NCI-H2171 treated with DMSO at 0.1 percent for 48 hours (cell line): ENCODE data around the gene FAT3.

Source experiments
- DNase-seq: peaks from one replicate; lab custom pipeline; 2025; lab: John Stamatoyannopoulos, UW

Gene FAT3

GRCh38 chr11:92224407-92225124, at the start of gene FAT3:
TSS of gene FAT3 (plus strand) at chr11:92224818. CDS start at chr11:92352113, 127,295 bp downstream.
- DNase-seq, result peak; percentile 3

DNA sequence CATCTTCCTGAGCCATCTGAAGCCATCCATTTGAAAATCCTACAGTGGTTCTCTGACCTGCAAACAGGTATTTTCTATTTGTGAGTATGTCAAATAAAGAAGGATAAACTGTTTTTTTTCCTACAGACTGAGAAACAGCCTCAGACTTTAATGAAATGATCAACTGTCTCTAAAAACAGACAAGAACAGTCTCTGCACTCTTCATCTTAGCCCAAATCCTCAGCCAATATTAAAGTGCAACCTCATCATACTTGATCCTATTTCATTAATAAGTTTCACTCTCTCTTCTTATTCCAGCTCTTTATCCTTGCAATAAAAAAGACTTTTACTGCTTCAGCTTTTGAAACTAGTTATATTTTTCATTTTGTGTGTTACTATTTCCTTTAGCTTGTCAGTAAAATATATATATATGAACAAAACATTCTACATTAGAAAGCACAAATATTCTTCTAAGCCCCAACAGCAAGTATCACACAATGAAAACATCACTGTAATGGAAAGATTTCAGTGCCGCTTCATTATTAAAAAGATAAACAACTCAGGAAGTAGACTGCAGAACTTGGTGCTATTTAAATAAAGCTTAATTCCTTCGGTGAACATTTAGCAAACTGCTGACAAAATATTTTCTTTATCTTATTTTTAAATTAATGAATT, 45.5 kb upstream of the FAT3 start:
- DNase-seq, result no peak

DNA sequence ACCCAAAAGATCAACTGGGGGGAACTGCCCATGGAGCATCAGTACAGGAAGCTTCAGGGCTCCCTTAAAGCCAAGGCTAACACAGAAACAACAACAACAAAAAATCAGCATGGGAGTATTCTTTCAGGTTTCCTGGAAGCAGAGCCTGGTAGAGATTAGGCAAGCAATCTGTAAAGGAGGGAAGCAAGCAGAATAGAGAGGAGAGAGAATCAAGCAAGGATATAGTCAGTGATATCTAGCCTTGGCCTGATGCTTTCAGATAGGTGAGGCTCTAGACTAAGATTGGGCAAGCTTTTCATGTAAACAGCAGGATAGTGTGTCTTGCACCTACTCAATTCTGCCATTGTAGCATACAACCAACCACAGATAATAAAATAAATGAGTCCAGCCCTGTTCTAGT, 44.4 kb upstream of the FAT3 start:
- DNase-seq, result no peak

- DNase-seq, result no peak
These were observed 43.9 kb upstream of the FAT3 start for GRCh38 chr11:92180664-92181251.

- no peak for DNase-seq
These were observed 33.9 kb upstream of the FAT3 start for GRCh38 chr11:92190535-92191206.

- no peak for DNase-seq
These were observed 32.5 kb upstream of the FAT3 start for GRCh38 chr11:92192141-92192540.

GRCh38 chr11:92198268-92198667, 26.4 kb upstream of the FAT3 start:
- no peak for DNase-seq

- DNase-seq, result no peak
These were observed 24.6 kb upstream of the FAT3 start for GRCh38 chr11:92199991-92200390.

GRCh38 chr11:92204731-92205130, 19.9 kb upstream of the FAT3 start:
- DNase-seq, result no peak

DNA sequence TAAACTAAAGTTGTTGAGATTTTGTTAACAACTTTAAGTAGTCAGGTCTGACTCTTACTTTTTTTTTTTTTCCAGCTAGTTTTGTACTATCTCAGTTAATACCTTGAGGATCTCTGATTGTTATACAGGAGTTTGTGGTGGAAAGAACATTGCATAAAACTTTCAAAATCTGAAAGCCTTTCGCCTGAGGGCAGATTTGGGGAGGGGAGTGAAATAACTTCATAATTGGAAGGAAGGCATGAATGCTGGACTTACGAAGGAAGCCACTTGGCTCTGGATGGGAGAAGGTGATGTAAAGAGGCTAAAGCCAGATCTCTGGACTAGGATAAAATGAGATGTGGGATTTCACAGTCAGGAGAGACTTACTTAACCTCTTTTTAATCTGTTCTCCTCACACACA, 18.2 kb upstream of the FAT3 start:
- DNase-seq, result no peak

- no peak for DNase-seq
These were observed 12.9 kb upstream of the FAT3 start for GRCh38 chr11:92211576-92212167.

DNA sequence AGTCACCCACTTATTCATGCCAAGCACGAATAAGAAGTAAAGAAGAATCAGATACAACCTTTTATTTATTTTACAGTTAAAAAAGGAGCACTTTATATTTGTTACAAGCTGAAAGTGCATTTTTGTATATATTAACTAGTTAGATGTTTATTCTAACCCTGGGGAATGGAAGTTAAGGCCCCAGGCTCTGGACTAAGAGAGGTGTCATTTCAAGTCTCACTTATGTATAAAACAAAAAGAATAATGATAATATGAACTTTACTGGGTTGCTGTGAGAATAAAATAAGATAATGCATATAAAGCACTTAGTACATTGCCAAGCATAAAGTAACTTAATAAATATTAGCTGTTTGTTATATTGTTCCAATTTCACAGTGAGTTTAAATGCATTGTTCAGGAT, 12.1 kb upstream of the FAT3 start:
- no peak for DNase-seq

- no peak for DNase-seq
These were observed 7.8 kb upstream of the FAT3 start for GRCh38 chr11:92216789-92217188.

DNA sequence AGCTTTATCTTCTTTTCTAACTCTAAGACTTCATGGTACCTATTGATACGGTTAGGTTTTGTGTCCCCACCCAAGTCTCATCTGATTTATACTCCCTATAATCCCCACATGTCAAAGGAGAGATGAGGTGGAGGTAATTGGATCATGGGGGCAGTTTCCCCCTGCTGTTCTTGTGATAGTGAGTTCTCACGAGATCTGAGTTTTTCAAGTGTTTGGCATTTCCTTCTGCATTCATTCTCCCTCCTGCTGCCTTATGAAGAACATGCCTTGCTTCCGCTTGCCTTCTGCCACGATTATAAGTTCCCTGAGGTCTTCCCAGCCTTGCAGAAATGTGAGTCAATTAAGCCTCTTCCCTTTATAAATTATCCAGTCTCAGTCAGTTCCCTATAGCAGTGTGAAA, 5.1 kb upstream of the FAT3 start:
- no peak for DNase-seq

DNA sequence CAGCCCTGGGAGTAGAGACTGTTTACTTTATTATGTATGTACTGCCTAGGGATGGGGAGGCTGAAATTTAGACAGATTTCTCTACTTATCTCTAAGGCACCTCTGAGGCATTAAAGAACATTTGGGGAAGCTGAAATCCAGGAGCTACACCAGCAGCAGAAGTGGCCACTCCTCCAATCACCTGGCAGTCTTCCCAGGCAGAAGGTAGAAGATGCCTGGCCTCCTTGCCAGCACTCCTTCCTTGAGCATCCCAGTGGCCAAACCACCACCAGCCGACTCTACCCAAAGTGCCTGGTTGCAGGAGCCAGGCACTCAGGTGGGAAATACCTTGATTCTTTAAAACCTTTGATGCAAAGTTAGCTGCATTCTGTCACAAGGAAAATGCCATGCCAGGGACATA, 1.9 kb upstream of the FAT3 start:
- DNase-seq, result no peak

- DNase-seq, result no peak
These were observed 588 bp upstream of the FAT3 start for GRCh38 chr11:92224054-92224406.

DNA sequence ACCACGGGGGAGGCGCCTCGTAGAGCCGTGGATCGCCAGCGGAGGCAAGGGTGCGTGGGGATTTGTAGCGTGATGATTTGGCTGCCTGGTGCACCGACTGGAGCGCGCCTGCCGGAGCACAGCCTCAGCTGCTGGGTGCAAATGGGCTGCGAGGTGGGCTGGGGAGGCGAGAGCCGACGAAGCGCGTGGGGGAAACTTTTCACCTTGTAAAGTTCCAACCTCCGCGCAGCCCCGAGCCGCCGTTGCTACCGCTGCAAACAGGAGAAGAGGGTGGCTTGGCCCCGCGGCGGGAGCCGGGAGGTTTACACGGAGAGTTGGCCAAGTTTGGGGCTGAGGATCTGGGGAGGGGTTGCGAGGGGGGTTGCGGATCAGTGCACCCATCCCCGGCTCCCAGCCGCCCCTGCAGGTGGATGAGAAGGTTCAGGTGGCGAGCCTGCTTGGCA, 528 bp downstream of the FAT3 start:
- no peak for DNase-seq

- DNase-seq, result no peak
These were observed 1.1 kb downstream of the FAT3 start for GRCh38 chr11:92225568-92226330.

DNA sequence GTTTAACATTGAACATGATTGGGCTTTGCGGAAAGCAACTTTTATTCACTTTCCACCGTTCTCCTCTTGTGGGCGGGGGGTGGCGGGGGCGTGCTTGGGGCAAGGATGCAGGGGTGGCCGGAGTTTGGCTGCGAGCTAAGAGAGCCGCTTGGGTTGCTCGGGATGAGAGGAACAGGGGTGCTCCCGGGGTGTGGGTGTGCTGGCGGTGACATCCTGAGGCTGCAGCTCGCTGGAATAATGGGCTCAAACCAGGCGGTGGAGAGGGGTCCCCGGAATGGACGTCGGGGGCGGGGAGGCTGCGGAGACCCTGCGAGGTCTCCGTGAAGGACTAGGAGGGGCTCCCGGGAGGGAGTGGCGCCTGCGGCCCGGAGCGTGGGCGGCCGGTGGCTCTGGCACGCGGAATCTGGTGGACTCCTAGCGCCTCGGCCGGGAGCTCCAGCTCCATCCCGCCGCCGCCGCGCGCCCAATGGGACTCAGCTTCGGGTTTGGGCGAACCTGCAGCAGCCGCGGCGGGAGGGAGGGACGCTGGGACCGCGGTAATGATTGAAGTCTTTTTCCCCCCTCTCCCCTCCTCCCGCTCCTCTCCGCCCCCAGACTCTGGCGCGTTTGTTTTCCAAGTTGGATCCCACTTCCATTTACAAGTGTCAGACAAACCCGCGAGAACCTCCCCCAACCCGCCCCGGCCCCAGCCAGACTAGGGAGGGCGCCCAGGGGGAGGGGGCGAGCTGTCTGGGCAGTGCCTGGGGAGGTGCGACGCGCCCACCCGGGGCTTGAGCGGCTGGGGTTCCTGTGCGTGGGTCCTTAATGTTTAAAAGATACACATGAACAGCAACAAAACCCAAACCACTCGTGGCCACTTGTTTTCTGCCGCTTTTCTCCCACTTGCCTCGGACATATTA, 2.0 kb downstream of the FAT3 start:
- no peak for DNase-seq

DNA sequence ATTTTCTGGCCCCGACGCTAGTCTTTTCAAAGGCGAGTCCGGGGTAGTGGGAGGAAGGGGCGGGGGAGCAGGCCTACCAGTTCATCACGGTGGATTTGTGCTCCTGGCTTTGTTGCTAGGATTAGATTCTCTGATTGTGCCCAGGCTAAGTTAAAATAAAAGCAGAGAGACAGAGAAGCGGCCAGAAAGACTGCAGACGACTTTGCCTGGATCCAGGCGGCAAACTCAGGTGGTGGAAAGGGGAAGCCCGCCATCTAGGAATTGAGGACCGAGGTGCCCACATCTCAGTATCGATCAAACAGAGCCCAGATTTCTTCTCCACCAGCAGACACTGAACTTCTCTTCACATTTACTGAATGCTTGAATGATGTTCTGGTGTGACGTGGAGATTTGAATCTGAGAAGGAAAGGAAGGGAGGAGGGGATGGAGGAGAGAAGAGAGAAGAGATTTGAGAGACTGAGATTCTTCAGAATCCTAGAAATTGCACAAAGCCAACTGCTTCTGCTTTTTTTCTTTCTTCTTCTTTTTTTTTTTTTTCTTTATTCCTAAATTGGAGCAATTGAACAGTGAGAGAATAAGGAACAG, 2.7 kb downstream of the FAT3 start:
- DNase-seq, result no peak
